Lower leg skin (tissue), 4 donors: ENCODE measurements around the gene TTLL3. TPM values are rescaled to one million over a fixed set of nuclear protein-coding genes. Genes with fewer than 3 reads are reported as not detected.
"Not testable (repeated sequence)": the region's sequence is repeated elsewhere in the genome, so short reads cannot be mapped to it uniquely, and the experiment has no call there.

ENCODE experiments used
- DNase-seq, 2 donors: peaks; one replicate each; pipeline ENCODE4 v3.0.0-alpha.2; 2019; ENCODE audit warnings: low spot score in 2 of 2
- H3K4me3 ChIP-seq: fragments of 200-600 bp; sonication (generic); 2 replicates; pipeline ENCODE4 v1.5.1; 2017; ENCODE audit warnings: mild to moderate bottlenecking, low read depth; ENCODE audit not compliant: poor library complexity, severe bottlenecking
- CTCF ChIP-seq, 3 donors: fragments of 450-650 bp; IDR thresholded peaks; one replicate each; pipeline ENCODE4 v1.5.1; 2016; ENCODE audit warnings: antibody characterized with exemption in 3 of 3, mild to moderate bottlenecking in 3 of 3, moderate library complexity in 2 of 3
- POLR2A ChIP-seq, 2 donors: fragments of 450-650 bp; IDR thresholded peaks; one replicate each; pipeline ENCODE4 v1.6.1; 2016 to 2017; ENCODE audit warnings: antibody characterized with exemption in 2 of 2, mild to moderate bottlenecking in 1 of 2, moderate library complexity in 1 of 2
- WGBS, 2 donors: methylation state at CpG; one replicate each; pipeline ENCODE4 v1.1.5; 2018; 5-methylcytosine and 5-hydroxymethylcytosine counted together
- intact Hi-C: fragments of 100-400 bp; cut with DNase I; formaldehyde crosslinking; loops from one replicate; pipeline ENCODE4 v1.15.0; 2023; ENCODE audit warnings: low total_unique reads
- total RNA-seq, 4 donors: library from RNA; depleted of rRNA; stranded (reverse); fragments of >200 nt; gene quantifications; one replicate each; pipeline ENCODE4 v1.1.0, GENCODE V29; 2016

Gene TTLL3
- total RNA-seq, 4 donors from 2014 or later, result 34.9 to 93.9 (median 54.3) TPM

DNA sequence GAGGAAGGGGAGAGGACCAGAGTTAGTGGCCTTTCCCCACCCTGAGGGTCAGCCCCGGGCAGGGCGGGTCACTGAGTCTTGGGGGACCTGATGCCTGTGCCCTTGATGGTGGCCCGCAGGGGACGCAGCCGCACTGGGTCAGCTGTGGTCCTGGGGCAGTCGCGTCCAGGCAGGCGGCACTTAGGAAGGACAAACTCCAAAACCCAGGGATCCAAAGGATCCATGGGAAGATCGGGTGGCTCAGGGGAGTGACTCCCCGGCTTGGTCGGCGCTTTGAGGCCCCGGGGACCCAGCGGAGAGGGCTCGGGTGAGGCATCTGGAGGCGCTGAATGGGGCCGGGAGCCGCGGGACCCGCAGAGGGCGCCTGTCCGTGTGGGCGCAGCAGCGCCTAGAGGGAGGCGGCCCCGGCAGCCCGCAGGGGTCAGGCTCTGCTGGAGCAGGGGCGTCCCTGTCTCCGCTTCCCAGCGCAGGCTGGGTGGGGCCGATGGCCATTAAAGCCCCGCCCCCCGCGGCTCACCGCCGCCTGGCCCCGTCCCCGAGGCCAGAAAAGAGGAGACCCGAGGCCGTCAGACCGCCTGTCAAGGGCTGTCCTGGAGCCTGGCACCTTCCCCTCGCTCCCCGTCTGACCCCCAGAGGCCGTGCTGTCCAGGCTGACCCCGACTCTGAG lies 52.5 kb downstream of the TTLL3 start:
- TF ChIP-seq POLR2A (IDR thresholded peaks at IDR 0.05) (no peak), CTCF (IDR thresholded peaks at IDR 0.05) (peak in 1 of 3 donors; percentile 15)
- H3K4me3 ChIP-seq, result no peak overlapping the region
- WGBS, 2 donors, result 19 to 38% methylated on average over 18 to 26 of the region's 45 CpGs
- DNase-seq, result peak in 1 of 2 donors; percentile 92
- intact Hi-C loops, result no loop called here

DNA sequence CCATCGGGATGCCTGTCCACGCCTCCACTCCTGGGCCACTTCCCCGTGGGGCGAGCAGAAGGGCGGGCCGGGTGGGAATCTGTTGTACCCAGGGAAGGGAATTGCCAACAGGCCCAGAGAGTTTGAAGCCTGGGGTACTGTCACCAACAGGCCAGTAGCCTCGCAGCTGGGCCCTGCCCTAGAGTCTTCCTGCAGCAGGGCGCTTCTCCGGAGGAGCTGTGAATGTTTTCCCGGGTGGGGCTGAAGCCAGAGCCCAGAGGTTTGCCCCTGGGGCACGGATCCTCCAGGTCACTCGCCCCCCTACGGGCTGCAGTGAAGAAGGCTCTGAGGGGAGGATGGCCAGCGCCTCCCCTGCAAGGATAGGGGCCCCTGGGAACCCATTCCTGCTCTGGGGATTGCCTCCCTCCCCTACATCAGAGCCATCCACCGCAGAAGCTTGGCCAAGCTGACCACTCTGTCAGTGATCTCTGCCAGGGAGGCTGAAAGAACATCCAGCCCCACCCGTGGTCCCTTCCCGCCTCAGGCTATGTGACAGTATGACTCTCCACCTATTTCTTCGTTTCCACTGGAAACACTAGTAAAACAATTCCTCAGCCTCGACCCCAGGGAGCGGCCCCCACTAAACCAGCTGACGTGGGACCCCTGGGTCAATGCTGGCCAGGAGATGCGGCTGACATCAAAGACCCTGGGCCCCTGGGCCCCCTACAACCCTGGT lies 53.2 kb downstream of the TTLL3 start:
- H3K4me3 ChIP-seq, result no peak overlapping the region
- DNase-seq, result no peak
- intact Hi-C loops, result no loop called here
- TF ChIP-seq POLR2A (IDR thresholded peaks at IDR 0.05), result no peak
- no peak for TF ChIP-seq CTCF (IDR thresholded peaks at IDR 0.05)
- WGBS, 2 donors, result 56 to 62% methylated on average over 15 to 16 of the region's 22 CpGs

GRCh38 chr3:9864200-9864927 lies 54.3 kb downstream of the TTLL3 start:
- intact Hi-C loops, result no loop called here

GRCh38 chr3:9865125-9865637 lies 55.1 kb downstream of the TTLL3 start:
- DNase-seq, H3K4me3 ChIP-seq, intact Hi-C loops: not testable (repeated sequence)
- 78 to 86% methylated on average over 10 of the region's 10 CpGs for WGBS, 2 donors

More at GRCh38 chr3:9864200-9864927, 54.3 kb downstream of the TTLL3 start:
- no peak overlapping the region for H3K4me3 ChIP-seq
- peak; percentile 80 to 91 for DNase-seq
- no peak for TF ChIP-seq POLR2A (IDR thresholded peaks at IDR 0.05)
- TF ChIP-seq CTCF (IDR thresholded peaks at IDR 0.05), result no peak
- WGBS, 2 donors, result 72 to 74% methylated on average over 16 of the region's 16 CpGs

- TF ChIP-seq POLR2A (IDR thresholded peaks at IDR 0.05) (no peak), CTCF (IDR thresholded peaks at IDR 0.05) (no peak)
- WGBS, 2 donors, result 65 to 78% methylated on average over 8 of the region's 8 CpGs
- no peak overlapping the region for H3K4me3 ChIP-seq
- DNase-seq, result no peak
- intact Hi-C loops, result no loop called here
These were observed 56.6 kb downstream of the TTLL3 start for GRCh38 chr3:9866639-9867038.

DNA sequence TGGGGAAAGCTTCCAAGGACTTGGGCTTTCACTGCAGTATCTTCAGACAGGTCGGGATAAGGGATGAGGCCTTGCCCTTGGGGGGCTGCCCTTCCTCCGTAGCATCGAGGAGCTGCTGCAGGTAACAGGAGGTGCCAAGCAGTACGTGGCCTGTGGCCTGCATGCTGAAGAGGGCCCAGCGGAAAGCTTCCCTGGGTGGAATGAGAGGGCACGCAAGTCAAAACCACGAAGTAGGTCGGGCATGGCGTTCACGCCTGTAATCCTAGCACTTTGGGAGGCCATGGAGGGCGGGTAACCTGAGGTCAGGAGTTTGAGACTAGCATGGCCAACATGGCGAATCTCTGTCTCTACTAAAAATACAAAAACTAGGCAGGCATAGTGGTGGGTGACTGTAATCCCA lies 57.0 kb downstream of the TTLL3 start:
- intact Hi-C loops, result no loop called here
- DNase-seq, result no peak
- no peak for TF ChIP-seq CTCF (IDR thresholded peaks at IDR 0.05)
- TF ChIP-seq POLR2A (IDR thresholded peaks at IDR 0.05), result no peak
- 82 to 91% methylated on average over 12 of the region's 12 CpGs for WGBS, 2 donors
- no peak overlapping the region for H3K4me3 ChIP-seq
